ENCODE measurements around the gene COL4A3.

The COL4A3 gene

GRCh38 chr2:227241005-227241404 lies 76.6 kb downstream of the COL4A3 start:
- no peak overlapping the region for H3K4me3 ChIP-seq
- TF ChIP-seq CTCF (IDR thresholded peaks at IDR 0.05) = no peak
- DNase-seq (ENCODE audit: low spot score) = no peak

GRCh38 chr2:227248876-227249275 lies 84.5 kb downstream of the COL4A3 start:
- TF ChIP-seq CTCF (IDR thresholded peaks at IDR 0.05) = no peak
- Histone ChIP-seq H3K27ac (no peak overlapping the region), H3K4me3 (no peak overlapping the region)
- DNase-seq (ENCODE audit: low spot score) = no peak

More at GRCh38 chr2:227241005-227241404, 76.6 kb downstream of the COL4A3 start:
- no peak overlapping the region for H3K27ac ChIP-seq

- DNase-seq (ENCODE audit: low spot score) = no peak
- no peak overlapping the region for H3K27ac ChIP-seq
- no peak overlapping the region for H3K4me3 ChIP-seq
- TF ChIP-seq CTCF (IDR thresholded peaks at IDR 0.05) = no peak
Observed at GRCh38 chr2:227252831-227253230, 88.4 kb downstream of the COL4A3 start.

- no peak overlapping the region for H3K27ac ChIP-seq
- no peak overlapping the region for H3K4me3 ChIP-seq
- TF ChIP-seq CTCF (IDR thresholded peaks at IDR 0.05) = no peak
- DNase-seq (ENCODE audit: low spot score) = no peak
Observed at GRCh38 chr2:227256605-227257004, 92.2 kb downstream of the COL4A3 start.

- DNase-seq (ENCODE audit: low spot score) = no peak
- H3K27ac ChIP-seq = no peak overlapping the region
- no peak overlapping the region for H3K4me3 ChIP-seq
- TF ChIP-seq CTCF (IDR thresholded peaks at IDR 0.05) = no peak
Observed at GRCh38 chr2:227257820-227258219, 93.4 kb downstream of the COL4A3 start.

DNA sequence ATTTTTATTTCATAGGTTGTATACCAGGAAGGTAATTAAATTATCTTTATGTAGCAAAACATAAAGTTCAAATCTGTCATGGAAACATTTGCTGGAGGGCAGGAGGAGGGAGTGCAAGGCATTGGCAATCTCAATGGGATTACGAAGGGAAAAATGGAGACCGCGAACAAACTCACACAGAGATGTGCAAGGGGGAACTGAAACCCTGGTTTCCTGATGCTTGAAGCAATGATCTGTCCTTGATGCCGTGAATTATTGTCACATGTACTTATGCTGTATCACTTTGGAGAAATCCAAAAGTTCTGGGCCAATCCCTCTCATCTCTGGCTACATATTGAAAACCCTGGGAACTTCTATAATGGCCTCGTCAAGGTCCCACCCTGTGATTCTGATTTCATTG lies 95.6 kb downstream of the COL4A3 start:
- DNase-seq (ENCODE audit: low spot score) = no peak
- H3K27ac ChIP-seq = no peak overlapping the region
- H3K4me3 ChIP-seq = no peak overlapping the region
- no peak for TF ChIP-seq CTCF (IDR thresholded peaks at IDR 0.05)

DNA sequence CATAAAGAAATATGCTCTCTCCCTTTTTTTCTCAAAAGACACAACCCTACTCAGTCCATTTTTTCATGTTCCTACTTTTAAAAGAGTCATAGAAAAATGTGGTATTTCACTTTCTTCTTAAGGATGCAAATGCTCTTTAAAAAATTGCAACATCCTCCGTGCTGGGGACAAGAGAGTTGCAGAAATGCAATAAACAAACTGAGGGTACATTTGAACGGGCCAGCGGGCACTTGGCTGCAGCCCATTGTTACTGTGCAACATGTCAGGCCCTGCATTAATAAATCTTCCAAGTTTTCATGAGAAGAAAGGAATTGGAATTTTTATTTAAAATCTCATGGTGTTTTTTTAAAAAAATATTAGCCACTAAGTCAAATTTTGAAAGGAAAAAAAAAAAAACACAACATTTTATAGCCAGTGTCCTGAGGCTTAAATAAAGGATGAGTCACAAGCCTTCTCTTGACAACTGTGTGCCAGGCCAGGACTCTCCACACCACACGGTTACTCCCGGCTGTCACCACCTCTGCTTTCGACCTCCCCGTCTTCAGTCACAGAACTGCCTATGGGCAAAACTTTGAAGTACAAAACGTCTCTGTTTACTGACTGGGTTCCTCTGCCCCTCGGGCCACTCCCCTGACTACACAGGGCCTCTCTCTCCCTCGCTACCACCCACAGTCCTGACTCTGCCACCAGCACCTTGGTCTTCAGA lies 103.1 kb downstream of the COL4A3 start:
- H3K27ac ChIP-seq = no peak overlapping the region
- no peak for TF ChIP-seq CTCF (IDR thresholded peaks at IDR 0.05)
- no peak for DNase-seq (ENCODE audit: low spot score)
- H3K4me3 ChIP-seq = no peak overlapping the region

Data from coronary artery (tissue), 2 donors.